Activated CD8-positive, alpha-beta memory T cell treated with anti-CD3 and anti-CD28 coated beads, Interleukin-2, amount 50 U/mL, for 24 hours (primary cell): ENCODE results near the gene ANKRD65.
A peak's percentile ranks its signal among the peaks of the same experiment; 100 is the strongest.

Source experiments
- DNase-seq: peaks from one replicate; pipeline ENCODE4 v3.0.0-alpha.2; 2020; ENCODE audit errors: extremely low read depth

ANKRD65 gene

GRCh38 chr1:1442069-1442770 is 21.1 kb upstream of the ANKRD65 start:
- DNase-seq, result no peak

GRCh38 chr1:1441002-1441888 is 20.2 kb upstream of the ANKRD65 start:
- no peak for DNase-seq

- no peak for DNase-seq
Observed at GRCh38 chr1:1440262-1441001, 19.4 kb upstream of the ANKRD65 start.

DNA sequence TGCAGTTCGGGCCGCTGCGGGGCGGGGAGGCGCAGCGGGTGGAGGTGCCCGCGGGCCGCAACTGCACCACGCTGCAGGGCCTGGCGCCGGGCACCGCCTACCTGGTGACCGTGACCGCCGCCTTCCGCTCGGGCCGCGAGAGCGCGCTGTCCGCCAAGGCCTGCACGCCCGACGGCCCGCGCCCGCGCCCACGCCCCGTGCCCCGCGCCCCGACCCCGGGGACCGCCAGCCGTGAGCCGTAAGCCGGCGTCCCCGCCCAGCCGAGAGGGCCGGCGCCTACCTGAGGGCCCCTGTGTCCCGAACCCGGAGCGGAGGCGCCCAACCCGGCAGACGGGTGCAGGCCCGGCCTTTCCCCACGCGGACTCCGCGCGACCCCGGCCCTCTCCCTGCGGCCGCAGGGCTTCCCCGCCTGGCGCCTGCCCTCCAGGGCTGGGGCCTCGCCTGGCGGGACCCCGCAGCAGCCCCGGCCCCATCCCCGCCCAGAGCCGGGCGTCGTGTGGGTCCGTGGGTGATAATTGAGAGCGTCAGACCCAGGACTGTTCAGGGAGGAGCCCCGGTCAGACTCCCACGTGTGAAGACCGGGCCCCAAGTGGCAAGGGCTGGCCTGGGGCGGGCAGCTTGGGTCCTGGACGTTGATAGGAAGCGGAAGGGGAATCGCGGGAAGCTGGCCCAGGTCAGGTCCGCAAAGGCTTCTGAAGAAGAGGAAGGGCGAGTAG is 18.6 kb upstream of the ANKRD65 start:
- no peak for DNase-seq

DNA sequence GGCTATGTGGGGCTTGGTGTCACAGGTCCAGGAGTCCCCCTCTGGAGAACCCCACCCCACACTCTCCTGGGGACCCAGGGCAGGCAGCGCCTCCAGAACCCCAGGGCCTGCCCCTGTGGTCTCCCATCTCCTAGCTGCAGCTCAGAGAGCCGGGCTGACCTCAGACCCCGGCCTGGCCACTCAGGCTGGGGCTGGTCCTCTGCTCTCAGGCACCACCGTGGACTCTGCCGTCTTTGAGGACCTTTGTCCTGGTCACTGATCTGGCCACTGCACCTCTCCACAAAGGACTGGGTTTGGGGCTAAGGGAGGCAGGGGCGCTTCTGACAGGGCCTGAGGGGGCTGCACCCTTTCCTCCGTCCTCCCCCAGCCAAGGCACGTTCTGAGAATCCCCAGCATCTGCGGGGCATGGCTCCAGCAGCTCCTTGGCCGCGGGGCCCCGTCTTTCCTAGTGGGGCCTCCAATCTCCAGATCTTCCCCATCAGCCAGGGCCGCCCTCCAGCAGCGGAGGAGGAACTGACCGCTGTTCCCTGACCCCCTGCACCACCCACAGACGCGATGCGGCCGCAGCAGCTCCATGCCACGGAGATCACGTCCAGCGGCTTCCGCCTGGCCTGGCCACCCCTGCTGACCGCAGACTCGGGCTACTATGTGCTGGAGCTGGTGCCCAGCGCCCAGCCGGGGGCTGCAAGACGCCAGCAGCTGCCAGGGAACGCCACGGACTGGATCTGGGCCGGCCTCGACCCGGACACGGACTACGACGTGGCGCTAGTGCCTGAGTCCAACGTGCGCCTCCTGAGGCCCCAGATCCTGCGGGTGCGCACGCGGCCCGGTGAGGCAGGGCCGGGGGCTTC is 17.7 kb upstream of the ANKRD65 start:
- no peak for DNase-seq

DNA sequence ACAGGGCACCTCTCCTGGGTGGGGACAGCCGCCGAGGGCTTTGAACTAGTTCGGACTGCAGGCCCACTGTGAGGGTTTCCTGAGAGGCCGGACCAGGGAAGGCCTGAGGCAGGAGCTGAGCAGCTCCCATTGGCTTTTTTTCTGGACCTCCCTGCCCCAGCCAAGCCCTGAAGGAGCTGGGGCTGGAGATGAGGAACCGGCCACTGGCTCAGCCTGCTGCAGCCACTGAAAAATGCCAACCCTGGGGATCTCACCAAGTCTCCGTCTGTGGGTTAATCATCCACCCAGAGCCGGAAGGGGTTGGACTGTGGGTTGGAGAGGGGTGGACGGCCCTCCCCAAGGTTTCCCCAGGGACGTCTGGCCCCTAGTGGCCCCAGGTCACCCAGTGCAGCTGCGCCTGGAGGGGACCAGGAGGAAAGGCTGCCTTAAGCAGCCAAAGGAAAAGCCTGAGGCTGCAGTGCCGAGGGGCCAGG is 16.9 kb upstream of the ANKRD65 start:
- DNase-seq, result no peak

DNA sequence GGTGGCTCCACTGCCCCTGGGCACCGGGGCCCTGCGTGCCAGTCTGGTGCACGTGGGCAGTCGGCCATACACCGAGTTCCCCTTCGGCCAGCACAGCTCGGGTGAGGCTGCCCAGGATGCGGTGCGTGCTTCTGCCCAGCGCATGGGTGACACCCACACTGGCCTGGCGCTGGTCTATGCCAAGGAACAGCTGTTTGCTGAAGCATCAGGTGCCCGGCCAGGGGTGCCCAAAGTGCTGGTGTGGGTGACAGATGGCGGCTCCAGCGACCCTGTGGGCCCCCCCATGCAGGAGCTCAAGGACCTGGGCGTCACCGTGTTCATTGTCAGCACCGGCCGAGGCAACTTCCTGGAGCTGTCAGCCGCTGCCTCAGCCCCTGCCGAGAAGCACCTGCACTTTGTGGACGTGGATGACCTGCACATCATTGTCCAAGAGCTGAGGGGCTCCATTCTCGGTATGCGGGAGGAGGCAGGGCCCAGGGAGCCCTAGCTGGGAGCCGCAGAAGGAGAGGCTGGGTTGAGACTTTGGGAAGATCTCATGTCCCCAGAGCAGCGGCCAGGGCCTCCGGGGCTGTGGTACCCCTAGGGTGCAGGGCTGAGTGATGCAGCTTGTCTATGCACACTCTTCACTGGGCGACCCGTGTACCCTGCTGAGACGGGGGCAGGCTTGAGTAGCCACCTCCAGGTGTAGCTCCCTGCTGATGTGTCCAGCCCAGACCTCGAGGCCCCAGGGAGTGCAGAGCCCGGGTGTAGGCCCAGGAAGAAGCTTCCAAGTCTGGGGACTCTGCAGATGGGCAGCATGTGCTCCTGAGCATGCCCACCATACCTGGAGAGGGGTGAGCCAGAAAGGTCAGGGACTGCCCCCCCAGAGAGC is 16.2 kb upstream of the ANKRD65 start:
- DNase-seq, result no peak

DNA sequence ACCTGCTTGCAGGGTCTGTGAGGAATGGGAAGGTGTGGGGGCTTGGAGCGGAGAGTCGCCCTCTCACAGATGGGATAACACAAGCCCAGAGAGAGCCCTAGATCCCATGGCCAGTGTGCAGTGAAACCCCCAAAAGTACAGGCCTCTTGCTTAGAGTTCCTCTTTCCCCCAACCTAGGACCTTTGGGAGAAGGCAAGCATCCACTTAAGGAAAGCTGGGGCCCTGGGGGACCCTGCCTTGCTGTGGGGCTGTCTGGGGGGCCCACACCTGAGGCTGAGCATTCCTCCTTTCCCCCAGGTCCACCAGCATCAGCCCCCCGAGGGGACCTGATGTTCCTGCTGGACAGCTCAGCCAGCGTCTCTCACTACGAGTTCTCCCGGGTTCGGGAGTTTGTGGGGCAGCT is 15.6 kb upstream of the ANKRD65 start:
- no peak for DNase-seq

GRCh38 chr1:1435911-1436629 is 15.0 kb upstream of the ANKRD65 start:
- no peak for DNase-seq

DNA sequence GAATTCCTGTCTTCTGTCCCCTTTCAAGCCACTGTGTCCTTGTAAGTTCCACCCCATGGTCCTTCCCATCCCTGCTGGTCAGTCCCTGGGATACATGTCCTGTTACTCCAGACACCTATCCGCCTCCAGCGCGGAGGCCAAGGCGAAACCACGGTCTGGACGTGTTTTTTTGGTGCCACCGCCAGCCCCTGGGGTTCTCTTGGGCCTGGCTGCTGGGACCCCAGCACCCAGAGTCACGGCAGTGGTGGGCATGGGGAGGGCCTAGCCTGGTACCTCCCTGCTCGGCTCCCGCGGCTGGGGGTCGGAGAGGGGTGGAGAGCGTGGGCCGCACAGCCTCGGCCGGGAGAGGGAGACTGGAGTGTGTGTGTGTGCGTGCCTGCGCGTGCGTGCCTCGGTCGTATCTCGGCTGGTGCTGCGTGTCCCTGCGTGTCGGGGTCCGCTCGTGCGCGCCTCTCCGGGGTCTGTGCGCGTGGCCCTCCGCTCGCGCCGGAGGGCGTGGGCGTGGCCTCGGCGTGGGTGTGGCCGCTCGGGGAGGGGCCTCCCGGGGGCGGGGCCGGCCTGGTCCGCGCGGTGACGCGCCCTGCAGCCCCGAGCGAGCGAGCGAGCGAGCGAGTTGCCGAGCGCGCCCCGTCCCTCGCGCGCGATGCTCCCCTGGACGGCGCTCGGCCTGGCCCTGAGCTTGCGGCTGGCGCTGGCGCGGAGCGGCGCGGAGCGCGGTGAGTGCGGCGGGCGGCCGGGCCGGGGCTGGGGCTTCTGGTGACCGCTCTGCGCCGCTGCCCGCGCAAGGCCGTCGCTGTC is 14.2 kb upstream of the ANKRD65 start, which contains the start of gene VWA1:
Gene VWA1 (plus strand): TSS at position 585 of the 798 bp plus-strand sequence. CDS start 59 bp downstream, at position 644.
- DNase-seq, result no peak

- DNase-seq, result no peak
Observed at GRCh38 chr1:1434824-1435105, 13.7 kb upstream of the ANKRD65 start.

GRCh38 chr1:1434131-1434823 is 13.2 kb upstream of the ANKRD65 start:
- no peak for DNase-seq

GRCh38 chr1:1433804-1434130 is 12.7 kb upstream of the ANKRD65 start:
- DNase-seq, result peak; percentile 23

- DNase-seq, result no peak
Observed at GRCh38 chr1:1432951-1433803, 12.1 kb upstream of the ANKRD65 start.

GRCh38 chr1:1432274-1432950 is 11.3 kb upstream of the ANKRD65 start:
- DNase-seq, result no peak

- no peak for DNase-seq
Observed at GRCh38 chr1:1431845-1432273, 10.8 kb upstream of the ANKRD65 start.
